ENCODE measurements around the gene ZNF165. TPM values are rescaled to one million over a fixed set of nuclear protein-coding genes. Genes with fewer than 3 reads are reported as not detected.

The ZNF165 gene
- total and polyA plus RNA-seq, 2 of the 13 experiments (the other 11 are each of a cell fraction or from before 2014, with no cell fraction given): 0.58 to 8.6 TPM

- Histone ChIP-seq H3K27me3 (ENCODE audit: control insufficient read depth in 1 of 2, insufficient read depth in 2 of 2, low read length in 2 of 2) (no peaks in the 10 kb centered on the region; a peak in 1 of 5 replicates), H3K36me3 (replicated peaks in 1 of 2; ENCODE audit: control insufficient read depth in 1 of 2, insufficient read depth in 2 of 2, low read length in 2 of 2) (peaks cover 4 to 51% of the 10 kb centered on the region in 2 experiments), H4K20me1 (ENCODE audit: insufficient read depth, low read length) (0 out of 2 replicates have a peak, but pooled peaks cover 3% of the 10 kb centered on the region), H3K79me2 (ENCODE audit: insufficient read depth, low read length) (peaks cover 32% of the 10 kb centered on the region), H3K4me3 (replicated peaks in 1 of 3; ENCODE audit: insufficient read depth in 1 of 3, low read depth in 2 of 3, low read length in 3 of 3) (peak overlapping the region; percentile 81 to 89 (median 86)), H3K4me1 (ENCODE audit: insufficient read depth, low read length) (peaks cover 24% of the 10 kb centered on the region), H2AFZ (ENCODE audit: low read length) (no peak overlapping the region), H3K27ac (ENCODE audit: extremely low read length, insufficient read depth, low read length) (peak overlapping the region; percentile 60), H3K9ac (ENCODE audit: insufficient read depth, low read depth, low read length) (peak overlapping the region; percentile 75), H3K4me2 (ENCODE audit: low read depth, low read length) (peak overlapping the region; percentile 74), H3K9me3 (ENCODE audit: low read length) (no peaks in the 10 kb centered on the region)
- in situ Hi-C loops (cut with HindIII; ENCODE audit: extremely low pct_ligation_motif_present, low pct_unique_long_range_greater_than_20kb) (no loop called here), intact Hi-C loops (cut with micrococcal nuclease; ENCODE audit: unreplicated experiment) (loop anchor here (1.0 kb wide), 3 partner anchors 11 to 142 kb away; partner anchors contain the start of genes ZKSCAN8 and ZSCAN26)
- FAIRE-seq: no peak
- peak; percentile 19 for ATAC-seq
- TF ChIP-seq ZBTB42 (CRISPR knock-in tag; IDR thresholded peaks at IDR 0.05): 0 out of 2 replicates have a peak, but pooled peaks have one; percentile 8
- TF ChIP-seq FOXC1 (CRISPR knock-in tag; IDR thresholded peaks at IDR 0.05; ENCODE audit: borderline replicate concordance): 0 out of 2 replicates have a peak, but pooled peaks have one; percentile 18
- 0 out of 2 replicates have a peak, but pooled peaks have one; percentile 11 for TF ChIP-seq NCOA1 (CRISPR knock-in tag; IDR thresholded peaks at IDR 0.05)
- TF ChIP-seq ZFP90 (CRISPR knock-in tag; IDR thresholded peaks at IDR 0.05; ENCODE audit: borderline replicate concordance): 0 out of 2 replicates have a peak, but pooled peaks have one; percentile 4
- TF ChIP-seq CEBPG (CRISPR knock-in tag; IDR thresholded peaks at IDR 0.05): 0 out of 2 replicates have a peak, but pooled peaks have one; percentile 2
- no peak for TF ChIP-seq HCFC1 (IDR thresholded peaks at IDR 0.05; ENCODE audit: low read depth, low read length)
- TF ChIP-seq ZNF331 (CRISPR knock-in tag; IDR thresholded peaks at IDR 0.05): no peak
- no peak for TF ChIP-seq ZNF382 (CRISPR knock-in tag; IDR thresholded peaks at IDR 0.05; ENCODE audit: borderline replicate concordance)
- no peak for TF ChIP-seq ZNF747 (CRISPR knock-in tag; IDR thresholded peaks at IDR 0.05; ENCODE audit: borderline replicate concordance)
- WGBS (ENCODE audit: low lambda C conversion rate): 14% methylated on average over 6 of the region's 6 CpGs
- BruUV-seq (replicated peaks): TSS peak; percentile 71
- ChIA-PET CTCF (ENCODE audit: low intra/inter-chr PET ratio, low total read pairs) (no interaction called here), POLR2A (interaction anchor here (1.0 to 5.1 kb wide), 13 partner anchors 9 to 258 kb away, joined by 4 to 86 read pairs (median 5); partner anchors contain the start of genes ZKSCAN3, ZKSCAN4, ZKSCAN8 and ZNF165)
- DNase-seq (ENCODE audit: low spot score): no peak
Observed at GRCh38 chr6:28124971-28125353, 44.6 kb downstream of the ZNF165 start.

All from HepG2 (cell line).